Measurements from ENCODE around the gene SESN3.

SESN3 gene

DNA sequence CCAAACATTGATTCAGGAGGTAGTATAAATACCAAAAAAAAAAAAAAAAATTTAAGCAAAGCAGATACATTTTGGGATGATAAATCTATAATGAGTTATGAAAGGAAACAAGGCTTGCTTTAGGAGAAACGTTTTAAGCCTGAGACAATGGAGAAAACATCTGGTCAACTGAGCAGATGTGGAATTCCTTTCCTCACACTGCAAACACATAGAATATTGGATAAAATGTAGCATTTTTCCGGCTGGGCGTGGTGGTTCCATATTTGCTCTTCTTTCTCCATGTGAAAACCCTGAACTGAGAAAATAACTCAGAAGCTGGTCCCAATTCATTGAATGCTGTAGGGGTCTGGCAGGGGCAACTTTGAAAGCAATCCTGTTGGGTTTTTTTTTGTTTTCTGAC, 107.4 kb downstream of the SESN3 start:
- DNase-seq (ENCODE audit: low read depth, low spot score): no peak

DNA sequence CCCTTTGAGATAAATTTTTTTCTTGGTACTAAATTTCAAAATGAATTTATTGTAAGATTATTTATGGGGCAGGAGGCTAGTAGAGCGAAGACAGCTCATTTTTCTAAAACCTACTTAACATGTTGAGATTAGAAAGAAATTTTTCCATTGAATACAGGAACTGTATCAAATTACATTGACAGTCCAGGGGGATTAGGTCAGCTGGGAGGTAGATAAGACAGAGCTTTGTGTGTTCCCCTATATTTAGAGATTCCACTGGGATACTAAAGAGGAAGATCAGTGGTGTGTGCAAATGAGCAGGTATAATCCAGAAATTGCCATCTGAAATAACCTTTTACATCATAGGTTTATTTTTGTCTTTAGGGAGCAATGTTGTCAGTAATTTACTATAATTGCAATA, 109.3 kb downstream of the SESN3 start:
- no peak for DNase-seq (ENCODE audit: low read depth, low spot score)

DNA sequence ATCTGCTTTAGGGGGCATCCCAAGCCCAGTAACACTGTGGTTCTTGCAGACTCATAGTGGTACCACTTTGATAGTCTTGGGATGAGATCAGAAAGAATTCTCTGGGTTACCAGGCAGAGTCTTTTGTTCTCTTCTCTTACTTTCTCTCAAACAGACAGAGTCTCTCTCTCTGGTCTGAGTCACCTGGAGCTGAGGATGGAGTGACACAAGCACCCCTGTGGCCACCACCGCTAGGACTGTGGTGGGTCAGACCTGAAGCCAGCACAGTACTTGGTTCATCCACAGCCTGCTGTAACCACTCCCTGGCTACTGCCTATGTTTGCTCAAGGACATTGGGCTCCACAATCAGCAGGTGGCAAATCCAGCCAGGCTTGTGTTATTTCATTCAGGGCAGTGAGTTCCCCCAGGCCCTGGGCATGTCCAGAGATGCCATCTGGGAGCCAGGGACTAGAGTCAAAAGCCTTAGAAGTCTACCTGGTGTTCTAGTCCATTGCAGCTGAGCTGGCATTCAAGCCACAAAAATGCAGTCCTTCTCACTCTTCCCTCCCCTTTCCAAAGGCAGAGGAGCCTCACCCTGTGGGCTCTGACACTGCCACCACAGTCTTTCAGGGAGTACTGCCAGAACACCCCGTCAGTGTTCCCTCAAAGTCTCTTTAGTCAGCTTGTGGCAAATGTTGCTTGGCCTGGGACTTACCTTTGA, 111.5 kb downstream of the SESN3 start:
- DNase-seq (ENCODE audit: low read depth, low spot score): no peak

DNA sequence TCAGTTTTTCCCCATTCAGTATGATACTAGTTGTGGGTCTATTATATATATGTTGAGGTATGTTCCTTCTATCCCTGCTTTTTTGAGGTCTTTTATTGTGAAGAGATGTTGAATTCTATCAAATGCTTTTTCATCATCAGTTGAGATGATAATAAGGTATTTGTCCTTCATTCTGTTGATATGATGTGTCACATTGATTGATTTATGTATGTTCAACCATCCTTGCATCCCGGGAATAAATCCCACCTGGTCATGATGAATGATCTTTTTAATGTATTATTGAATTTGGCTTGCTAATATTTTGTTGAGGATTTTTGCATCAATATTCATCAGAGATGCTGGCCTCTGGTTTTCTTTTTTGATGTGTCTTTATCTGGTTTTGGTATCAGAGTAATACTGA, 115.4 kb downstream of the SESN3 start:
- no peak for DNase-seq (ENCODE audit: low read depth, low spot score)

Data from ELF-1 (cell line).